ENCODE measurements around the gene EIF4E3.
A peak's percentile ranks its signal among the peaks of the same experiment; 100 is the strongest.

EIF4E3 gene

GRCh38 chr3:71685686-71686085 is 39.5 kb downstream of the EIF4E3 start:
- DNase-seq = no peak

GRCh38 chr3:71684757-71685386 is 40.3 kb downstream of the EIF4E3 start:
- DNase-seq = no peak

GRCh38 chr3:71684046-71684756 is 41.0 kb downstream of the EIF4E3 start:
- DNase-seq = no peak

- no peak for DNase-seq
These were observed 44.0 kb downstream of the EIF4E3 start for GRCh38 chr3:71681224-71681668.

- DNase-seq = no peak
These were observed 44.6 kb downstream of the EIF4E3 start for GRCh38 chr3:71680603-71681002.

GRCh38 chr3:71676931-71677330 is 48.3 kb downstream of the EIF4E3 start:
- no peak for DNase-seq

- DNase-seq = no peak
These were observed 51.7 kb downstream of the EIF4E3 start for GRCh38 chr3:71673486-71673885.

GRCh38 chr3:71672807-71673206 is 52.4 kb downstream of the EIF4E3 start:
- no peak for DNase-seq

GRCh38 chr3:71672340-71672739 is 52.9 kb downstream of the EIF4E3 start:
- no peak for DNase-seq

- DNase-seq = no peak
These were observed 53.9 kb downstream of the EIF4E3 start for GRCh38 chr3:71671216-71671845.

GRCh38 chr3:71662568-71662967 is 62.6 kb downstream of the EIF4E3 start:
- no peak for DNase-seq

- no peak for DNase-seq
These were observed 63.1 kb downstream of the EIF4E3 start for GRCh38 chr3:71662056-71662455.

GRCh38 chr3:71659864-71660591 is 65.2 kb downstream of the EIF4E3 start:
- DNase-seq = peak; percentile 22

- DNase-seq = peak; percentile 8
These were observed 67.2 kb downstream of the EIF4E3 start for GRCh38 chr3:71657831-71658530.

GRCh38 chr3:71655061-71655460 is 70.1 kb downstream of the EIF4E3 start:
- no peak for DNase-seq

- no peak for DNase-seq
These were observed 71.8 kb downstream of the EIF4E3 start for GRCh38 chr3:71653414-71653807.

GRCh38 chr3:71652781-71653413 is 72.3 kb downstream of the EIF4E3 start:
- DNase-seq = peak; percentile 68

GRCh38 chr3:71651625-71652024 is 73.6 kb downstream of the EIF4E3 start:
- DNase-seq = no peak

- DNase-seq = no peak
These were observed 74.8 kb downstream of the EIF4E3 start for GRCh38 chr3:71650372-71650771.

GRCh38 chr3:71649757-71650156 is 75.4 kb downstream of the EIF4E3 start:
- DNase-seq = no peak

GRCh38 chr3:71647751-71648150 is 77.5 kb downstream of the EIF4E3 start:
- no peak for DNase-seq

GRCh38 chr3:71646971-71647370 is 78.2 kb downstream of the EIF4E3 start:
- no peak for DNase-seq
